22Rv1 (cell line): Measurements from ENCODE around the gene FBXO7.

ENCODE experiments used
- H3K27ac ChIP-seq: fragments of 450-650 bp; 2 replicates; pipeline ENCODE4 v1.5.1; 2017
- CTCF ChIP-seq: fragments of 450-650 bp; IDR thresholded peaks from 2 replicates; pipeline ENCODE4 v1.5.1; 2017; ENCODE audit warnings: mild to moderate bottlenecking
- ZFX ChIP-seq: fragments of 450-650 bp; IDR thresholded peaks from 2 replicates; pipeline ENCODE4 v1.6.1; 2017; ENCODE audit warnings: antibody characterized with exemption, borderline replicate concordance

FBXO7 gene

GRCh38 chr22:32490279-32490678 is 15.7 kb downstream of the FBXO7 start:
- TF ChIP-seq ZFX (no peak), CTCF (no peak)
- H3K27ac ChIP-seq, result no peak overlapping the region

- no peak overlapping the region for H3K27ac ChIP-seq
- no peak for TF ChIP-seq CTCF
- TF ChIP-seq ZFX, result no peak
Measured at GRCh38 chr22:32492111-32492510, 17.5 kb downstream of the FBXO7 start.

DNA sequence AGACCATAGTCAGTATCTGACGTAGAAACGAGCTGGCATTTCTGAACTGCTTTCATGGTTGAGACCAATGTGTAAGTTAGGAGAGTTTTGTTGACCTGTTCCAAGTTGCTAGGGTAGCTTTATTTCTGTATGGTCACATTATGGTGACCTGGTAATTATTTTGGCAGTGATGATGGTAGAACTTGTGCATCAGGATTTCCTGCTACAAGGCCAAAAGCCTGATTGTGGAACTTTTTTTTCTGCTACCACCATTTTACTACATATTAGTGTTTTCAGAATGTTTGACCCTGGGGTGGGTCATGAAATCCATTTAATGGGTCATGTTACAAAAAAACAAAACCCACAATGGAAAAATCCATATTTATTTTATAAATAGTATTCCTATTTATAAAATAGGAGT is 18.9 kb downstream of the FBXO7 start:
- TF ChIP-seq ZFX (no peak), CTCF (no peak)

DNA sequence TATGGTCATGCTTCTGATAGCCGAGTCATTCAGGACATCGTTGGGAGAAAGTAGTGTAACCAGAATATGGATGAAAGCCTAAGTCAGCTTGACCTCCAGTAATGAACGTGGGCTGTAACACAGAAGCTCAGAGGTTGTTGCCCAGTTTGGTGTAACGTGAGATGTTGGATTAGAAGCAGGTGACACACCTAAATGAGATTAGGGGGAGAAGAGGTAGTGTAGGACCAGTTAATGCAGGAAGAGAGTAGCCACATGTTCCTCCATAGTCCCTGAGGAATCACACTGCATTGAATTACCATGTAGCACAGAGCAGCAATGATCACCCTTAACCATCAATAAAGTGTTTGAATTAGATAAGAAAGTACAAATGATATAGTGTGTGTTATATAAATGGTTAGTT is 20.4 kb downstream of the FBXO7 start:
- H3K27ac ChIP-seq, result no peak overlapping the region
- no peak for TF ChIP-seq ZFX
- TF ChIP-seq CTCF, result no peak

More for the DNA sequence above, 18.9 kb downstream of the FBXO7 start:
- H3K27ac ChIP-seq, result no peak overlapping the region

- no peak overlapping the region for H3K27ac ChIP-seq
- TF ChIP-seq CTCF, result no peak
- no peak for TF ChIP-seq ZFX
Measured at GRCh38 chr22:32499666-32500065, 25.1 kb downstream of the FBXO7 start.

DNA sequence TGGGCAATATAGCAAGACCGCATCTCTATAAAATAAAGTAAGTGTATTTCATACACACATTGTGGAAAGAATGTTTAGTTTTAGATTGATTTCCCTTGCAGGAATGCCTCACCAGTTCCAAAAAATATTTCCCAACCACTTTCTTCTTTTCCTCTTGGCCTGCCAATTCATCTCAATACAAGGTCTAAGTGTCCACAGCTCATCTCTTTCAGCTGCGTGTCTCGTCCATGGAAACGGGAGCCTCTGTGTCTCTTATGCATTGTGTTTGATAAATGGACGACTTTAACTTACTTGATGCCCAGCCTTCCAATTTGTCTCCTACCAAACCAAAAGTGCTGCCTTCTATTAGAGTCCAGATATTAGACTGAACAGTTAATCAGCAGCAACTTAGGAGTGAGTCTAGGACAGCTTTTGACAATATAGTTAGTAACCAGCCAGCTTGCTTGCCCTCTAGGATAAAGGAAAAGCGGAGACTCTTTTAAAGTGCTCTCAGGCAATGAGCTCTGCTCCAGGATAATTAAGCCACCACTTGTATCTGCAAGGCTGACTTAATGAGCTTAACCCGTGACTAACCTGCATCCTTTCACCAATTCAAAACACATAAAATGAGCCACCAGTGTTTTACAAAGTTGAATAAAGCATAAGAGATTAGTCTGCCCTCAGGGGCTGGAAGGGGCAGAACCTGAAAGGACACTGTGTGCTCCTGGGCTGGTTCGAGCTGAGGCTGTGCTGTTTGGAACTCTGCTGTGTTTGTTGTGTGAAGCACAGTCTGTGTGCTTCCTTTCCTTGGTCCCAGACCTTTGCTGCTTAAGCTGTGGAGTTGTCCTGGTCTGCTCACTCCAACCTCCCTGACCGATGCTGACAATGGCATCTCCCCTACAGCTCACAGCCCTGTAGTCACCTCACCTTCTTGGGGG is 27.5 kb downstream of the FBXO7 start:
- no peak overlapping the region for H3K27ac ChIP-seq
- TF ChIP-seq ZFX (no peak), CTCF (no peak)

GRCh38 chr22:32509045-32509444 is 34.4 kb downstream of the FBXO7 start:
- H3K27ac ChIP-seq, result no peak overlapping the region
- TF ChIP-seq ZFX (no peak), CTCF (no peak)
